HPDE6-E6E7 (cell line): ENCODE measurements around the gene PHACTR1.
"Not testable (repeated sequence)": the region's sequence is repeated elsewhere in the genome, so short reads cannot be mapped to it uniquely, and the experiment has no call there.

Experiments
- DNase-seq: peaks from one replicate; pipeline ENCODE4 v3.0.0; 2011; ENCODE audit warnings: missing footprints; ENCODE audit errors: extremely low spot score

PHACTR1 gene

DNA sequence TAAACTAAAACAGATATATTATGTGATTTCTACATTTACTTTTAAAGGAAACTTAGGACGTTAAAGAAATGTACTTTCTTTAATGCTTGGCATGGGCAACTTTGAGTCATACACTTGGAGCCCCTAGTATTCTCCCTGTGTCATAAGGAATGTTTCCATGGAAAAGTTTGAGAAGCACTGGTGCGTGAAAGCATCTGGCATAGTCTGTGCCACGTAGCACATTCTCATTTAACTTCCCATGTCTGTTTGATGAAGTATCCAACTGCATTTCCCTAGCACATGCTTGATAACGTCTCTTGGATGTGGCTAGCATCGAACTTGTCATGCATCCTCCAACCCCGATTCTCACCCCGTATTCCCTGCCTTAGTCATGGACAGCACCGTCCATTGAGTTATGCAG lies 439.8 kb downstream of the PHACTR1 start:
- DNase-seq, result no peak

DNA sequence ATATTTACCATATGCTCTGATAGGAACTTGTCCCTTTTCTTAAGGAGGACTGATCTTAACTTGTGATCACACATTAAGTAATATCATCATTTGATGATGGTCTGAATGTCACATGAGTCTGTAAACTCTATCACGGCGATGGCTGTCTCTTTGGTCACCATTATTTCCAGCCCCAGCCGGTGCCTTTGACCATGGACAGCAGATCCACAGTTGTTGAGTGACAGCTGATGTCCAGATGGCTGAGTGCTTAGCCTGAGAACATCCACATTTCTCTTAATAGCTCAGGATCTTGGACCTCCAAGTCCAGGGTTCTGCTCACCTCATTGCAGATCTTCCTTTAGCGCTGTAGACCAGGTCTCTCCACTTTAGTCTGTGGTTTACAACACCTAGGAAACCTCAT lies 440.7 kb downstream of the PHACTR1 start:
- DNase-seq, result no peak

DNA sequence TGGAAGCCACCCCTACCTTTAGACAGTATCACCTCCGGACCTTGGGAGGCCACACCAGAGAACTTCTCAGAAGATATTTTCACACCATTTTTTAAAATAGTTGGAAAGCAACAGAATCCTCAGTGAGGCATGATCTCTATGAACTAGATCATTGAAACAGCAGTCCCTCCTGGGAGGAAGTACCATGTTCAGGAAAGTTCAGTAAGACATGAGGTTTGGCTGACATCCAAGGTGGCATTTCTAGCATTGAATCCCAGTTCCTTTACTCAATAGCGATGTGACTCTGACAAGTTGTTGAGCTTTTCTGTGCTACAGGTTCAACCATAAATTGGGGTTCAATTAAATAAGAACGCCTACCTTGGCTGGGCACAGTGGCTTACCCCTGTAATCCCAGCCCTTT lies 442.7 kb downstream of the PHACTR1 start:
- no peak for DNase-seq

DNA sequence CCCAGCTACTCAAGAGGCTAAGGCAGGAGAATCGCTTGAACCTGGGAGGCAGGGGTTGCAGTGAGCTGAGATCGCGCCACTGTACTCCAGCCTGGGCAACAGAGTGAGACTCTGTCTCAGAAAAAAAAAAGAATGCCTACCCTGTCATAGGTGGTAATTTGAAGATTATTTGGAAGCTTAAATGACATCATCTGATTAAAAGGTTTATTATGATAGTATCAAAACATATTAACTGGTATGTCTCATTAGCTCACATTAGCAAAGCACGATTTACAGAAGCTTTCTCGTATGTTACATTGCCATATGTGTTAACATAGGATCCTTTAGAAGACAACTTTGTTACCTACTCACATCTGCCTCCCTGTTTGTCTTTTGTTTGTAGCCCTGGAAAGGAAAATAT lies 443.3 kb downstream of the PHACTR1 start:
- DNase-seq, result not testable (repeated sequence)

DNA sequence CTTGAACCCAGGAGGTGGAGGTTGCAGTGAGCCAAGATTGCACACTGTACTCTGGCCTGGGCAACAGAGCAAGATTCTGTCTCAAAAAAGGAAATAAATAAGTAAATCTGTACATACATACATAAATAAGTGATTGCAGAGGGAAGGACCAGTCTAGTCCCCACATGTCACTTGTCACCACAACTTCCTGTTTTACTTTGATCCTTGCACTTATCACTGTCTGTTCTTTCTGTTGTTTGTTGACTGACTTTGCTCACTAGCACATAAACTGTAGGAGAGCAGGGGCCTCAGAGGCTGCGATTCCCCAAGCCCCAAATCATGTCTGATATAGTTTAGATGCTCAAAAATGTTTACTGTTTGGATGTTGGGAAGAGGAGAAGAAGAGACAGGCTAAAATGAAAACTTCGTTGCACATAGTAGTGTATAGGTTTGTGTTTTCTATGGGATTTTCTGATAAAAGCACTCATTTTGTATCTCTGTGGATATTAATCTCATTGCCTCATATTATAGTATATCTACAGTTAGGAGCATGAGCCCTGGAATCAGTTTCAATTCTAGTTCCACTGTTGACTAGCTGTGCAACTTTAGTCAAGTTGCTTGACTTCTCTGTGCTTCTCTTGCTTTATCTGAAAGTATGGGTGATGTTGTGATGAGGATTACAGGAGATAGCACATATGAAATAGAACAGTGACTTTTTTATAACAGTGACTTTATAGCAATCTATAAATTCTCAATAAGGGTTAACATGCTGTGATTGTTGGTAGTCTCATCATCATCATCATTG lies 446.8 kb downstream of the PHACTR1 start:
- no peak for DNase-seq

DNA sequence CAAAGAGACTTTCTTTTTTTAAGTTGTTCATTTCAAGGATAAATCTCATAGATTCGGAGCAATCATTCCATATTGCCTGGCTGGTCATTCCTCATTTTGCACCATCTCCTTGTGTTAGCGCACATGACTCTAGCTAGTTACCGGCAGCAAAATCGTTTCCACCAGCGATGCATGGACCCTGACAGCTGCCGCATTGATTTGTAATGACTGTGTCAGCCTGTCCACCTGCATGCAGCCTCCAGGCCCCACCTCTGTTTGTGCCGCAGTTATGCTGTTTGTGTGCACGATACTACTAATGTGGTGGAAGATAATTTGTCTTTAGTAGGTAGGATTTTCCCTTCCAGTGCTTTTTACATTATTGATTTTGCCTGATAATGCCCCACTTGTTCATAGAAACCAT lies 447.7 kb downstream of the PHACTR1 start:
- DNase-seq, result no peak

DNA sequence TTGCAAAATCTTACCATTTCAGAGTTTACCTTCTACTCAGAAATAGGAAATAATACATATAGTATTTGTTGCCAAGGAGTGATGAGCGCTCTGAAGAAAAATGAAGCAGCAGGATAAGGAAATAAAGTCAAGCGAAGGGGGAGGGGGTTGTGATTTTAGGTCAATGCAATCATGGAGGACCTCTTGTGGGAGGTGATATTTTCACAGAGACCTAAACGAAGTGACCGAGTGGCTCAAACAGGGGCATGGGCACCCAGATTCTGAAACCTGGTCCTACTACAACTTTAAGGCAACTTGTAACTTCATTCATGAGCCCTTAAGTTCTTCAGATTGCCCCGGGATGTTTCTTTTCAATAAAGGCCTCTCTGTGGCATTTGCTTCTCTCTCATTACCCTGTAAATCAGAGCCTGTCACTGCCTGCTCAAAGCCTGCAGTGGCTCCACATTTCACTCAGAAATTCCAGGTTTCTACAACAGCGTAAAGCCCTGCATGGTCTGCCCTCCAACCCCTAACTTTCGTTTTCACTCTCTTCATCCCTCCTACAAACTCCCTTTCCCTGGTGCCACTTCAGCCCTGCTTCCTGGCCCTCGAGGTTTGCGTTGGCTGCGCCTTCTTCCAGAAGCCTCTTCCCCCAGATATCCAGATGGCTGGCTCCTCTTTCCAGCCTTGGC lies 449.1 kb downstream of the PHACTR1 start:
- DNase-seq, result no peak

DNA sequence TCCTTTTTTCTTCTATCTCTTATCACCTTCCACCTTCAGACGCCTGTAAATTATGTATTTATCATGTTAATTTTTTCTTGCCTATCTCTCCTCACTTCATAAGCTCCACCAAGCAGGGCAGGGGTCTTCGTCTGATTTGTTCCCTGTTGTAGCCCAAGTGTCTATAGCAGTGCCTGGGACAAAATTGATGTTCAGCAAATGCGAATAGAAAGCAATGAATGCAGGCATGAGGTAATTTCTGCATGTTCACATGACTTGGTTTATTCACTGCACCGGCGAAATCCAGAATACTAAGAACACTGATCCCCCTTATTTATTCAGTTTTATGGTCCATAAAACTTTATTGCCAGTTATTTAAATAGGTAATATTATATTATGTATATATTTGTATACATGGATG lies 449.7 kb downstream of the PHACTR1 start:
- no peak for DNase-seq

DNA sequence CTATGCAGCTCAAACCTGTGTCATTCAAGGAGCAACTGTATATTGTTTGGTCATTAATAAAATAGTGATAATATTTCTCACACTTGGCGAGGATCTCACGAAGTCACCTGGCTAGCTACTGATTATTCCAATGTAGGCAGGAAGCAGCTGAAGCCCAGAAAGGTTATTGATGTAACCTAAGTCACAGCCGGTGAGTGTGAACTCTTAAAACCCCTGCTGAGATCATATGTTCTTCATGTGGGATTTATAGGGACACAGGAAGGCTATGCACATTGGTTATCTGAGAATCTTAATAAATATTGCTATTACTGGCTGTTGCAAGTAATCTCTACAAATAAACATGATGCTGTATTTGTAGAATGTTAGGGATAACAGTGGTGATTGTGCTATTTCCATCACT lies 450.3 kb downstream of the PHACTR1 start:
- no peak for DNase-seq

DNA sequence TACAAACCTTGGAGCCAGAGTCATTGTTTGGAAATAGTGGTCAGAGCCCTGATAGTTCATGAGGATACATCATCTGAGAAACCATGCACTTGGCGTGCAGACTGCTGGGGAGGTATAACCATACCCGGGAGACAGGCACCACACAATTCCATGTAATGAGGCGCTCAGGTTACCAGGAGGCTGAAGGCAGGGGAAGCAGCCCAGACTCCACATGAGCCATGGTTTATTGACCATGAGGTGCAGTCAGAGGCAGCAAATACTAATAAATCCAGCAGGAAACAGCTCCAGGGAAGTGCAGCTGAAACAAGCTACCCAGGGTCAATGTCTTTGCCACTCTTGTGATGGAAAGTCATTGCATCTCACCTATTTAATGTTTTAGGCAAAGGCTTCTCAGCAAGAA lies 455.7 kb downstream of the PHACTR1 start:
- DNase-seq, result no peak

DNA sequence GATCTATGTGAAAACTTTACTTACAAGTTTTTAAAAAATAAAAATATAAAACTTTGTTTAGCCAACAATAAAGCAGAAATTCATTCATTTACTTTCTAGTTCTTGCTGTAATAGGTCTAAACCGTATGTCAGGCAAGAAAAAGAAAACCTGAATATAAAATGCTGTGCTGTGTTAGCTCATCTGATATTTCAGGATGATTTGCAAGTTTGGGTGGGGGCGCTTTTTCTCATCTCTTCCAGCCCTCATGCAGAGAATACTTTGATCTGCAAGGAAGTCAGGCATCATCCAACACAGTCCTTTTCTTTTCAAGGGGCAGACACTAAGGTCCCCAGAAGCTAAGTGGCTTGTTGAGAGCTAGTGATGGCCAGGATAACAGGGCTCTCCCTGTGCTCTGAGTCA lies 458.5 kb downstream of the PHACTR1 start:
- no peak for DNase-seq

DNA sequence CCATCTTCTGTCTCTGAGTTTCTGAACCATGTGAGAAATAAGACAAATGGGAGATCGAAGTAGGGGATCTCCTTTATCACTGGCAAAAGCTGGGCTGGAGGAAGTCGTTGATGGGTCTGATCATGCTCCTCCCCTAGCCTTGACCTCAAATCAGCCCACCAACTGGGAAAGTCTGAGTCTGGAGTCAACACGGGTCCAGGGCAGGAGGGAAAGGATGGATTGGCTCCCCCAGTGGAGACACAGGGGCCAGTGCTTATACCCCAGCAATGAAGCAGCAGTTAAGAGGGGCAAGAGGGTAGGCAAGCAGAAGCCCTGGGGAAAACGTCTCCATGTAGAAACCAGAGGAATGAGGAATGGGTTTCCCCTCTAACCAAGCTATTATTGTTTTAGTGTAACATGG lies 459.2 kb downstream of the PHACTR1 start:
- DNase-seq, result no peak

DNA sequence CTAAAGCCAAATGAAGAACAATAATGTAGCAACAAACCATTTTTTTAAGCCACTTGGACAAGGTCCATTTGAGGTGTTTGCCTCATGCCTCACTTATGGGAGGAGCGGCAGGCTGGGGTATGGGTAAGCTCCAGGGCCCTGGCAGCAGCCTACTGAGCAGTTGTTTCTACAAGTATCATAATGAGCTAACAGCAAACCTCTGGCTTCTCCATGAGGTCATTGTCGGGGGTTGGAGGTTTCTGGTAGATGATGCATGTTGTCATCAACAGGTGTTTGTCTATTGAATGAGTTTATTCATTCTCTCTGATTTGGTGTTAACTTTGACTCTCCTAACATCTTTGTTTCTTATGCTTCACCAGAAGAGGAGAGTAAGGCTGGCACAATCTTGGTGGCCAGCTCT lies 461.1 kb downstream of the PHACTR1 start:
- no peak for DNase-seq

DNA sequence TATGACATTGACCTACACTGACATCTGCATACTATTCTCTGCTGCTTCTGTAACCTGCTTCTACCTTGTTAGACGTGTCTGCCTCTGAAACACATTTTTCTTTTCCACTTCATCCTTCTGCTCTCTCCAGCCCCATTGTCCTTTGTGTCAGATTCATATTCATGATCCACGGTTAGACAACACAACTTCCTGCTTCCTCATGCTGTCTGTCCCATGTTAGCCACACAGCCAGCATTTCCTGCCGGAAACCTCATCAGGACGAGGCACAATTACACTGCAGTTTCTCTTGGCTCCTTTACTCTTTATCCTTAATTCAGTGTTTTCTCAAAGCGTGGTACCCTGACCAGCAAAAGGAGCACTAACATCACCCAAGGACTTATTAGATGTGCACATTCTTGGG lies 461.5 kb downstream of the PHACTR1 start:
- no peak for DNase-seq

DNA sequence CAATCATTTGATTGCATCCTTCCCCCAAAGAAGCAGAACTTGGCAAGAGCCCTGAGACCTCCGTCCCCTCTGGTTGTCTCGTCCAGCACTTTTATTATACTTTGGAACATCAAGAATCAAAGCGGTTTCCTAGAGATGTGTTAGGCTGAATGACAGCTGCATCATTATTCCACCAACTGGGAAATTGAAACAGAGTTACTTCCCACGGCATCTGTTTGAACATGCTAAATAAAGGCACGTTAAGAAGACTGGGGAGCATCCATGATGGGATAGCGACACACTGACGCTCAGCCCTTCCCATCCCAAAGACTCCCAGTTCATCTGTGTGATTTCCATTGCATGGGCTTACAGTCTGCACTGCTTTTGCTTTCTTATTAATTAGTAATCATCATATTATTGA lies 464.0 kb downstream of the PHACTR1 start:
- no peak for DNase-seq

DNA sequence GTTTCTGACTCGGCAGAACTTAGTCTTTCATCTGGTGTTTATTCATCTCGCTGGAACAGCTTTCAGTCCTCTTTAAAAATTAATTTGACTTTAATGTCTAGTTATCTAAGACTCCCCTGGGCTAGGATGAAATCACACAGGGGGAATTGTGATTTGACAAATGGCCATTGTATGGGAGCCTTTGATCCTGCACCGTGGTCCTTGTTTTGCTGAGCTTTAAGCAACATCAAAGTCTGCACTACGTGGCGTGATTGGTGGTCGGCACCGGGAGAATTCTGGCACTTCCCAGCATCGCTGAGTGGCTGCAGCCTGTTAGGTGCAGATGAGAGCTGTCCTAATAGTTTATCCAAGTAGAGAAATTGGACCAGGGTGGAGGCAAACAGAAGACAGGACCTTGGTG lies 464.8 kb downstream of the PHACTR1 start:
- DNase-seq, result no peak

DNA sequence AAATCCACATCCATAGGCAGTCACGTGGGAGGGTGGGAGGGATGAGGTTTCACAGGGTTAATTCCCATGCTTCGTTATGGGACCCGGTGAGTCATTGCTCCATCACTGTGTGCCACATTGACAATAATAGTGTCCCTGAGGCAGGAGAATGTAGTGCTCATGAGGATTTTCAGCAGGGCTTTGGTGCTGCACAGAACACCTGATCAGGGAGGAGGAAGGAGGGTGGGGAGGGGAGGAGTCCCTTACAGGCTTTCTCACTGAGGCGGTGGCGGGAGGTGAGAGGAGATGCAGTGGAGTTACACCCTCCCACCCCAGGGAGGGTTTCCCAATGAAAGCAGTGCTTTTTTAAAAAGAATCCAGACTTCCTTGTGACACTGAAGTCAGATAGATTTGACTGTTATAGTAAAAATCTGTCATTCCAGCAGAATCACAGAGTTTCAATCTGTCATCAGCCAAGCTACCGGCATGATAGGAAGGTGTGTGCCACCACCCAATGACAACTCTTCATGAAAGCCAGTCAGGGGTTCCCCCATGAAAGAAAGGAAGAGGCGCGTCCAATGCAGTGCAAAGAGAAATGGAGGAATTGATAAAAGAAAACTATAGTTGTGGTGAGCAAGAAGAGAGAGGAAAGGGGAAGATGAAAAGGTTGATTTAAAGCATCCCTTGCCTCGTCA lies 467.0 kb downstream of the PHACTR1 start:
- no peak for DNase-seq

DNA sequence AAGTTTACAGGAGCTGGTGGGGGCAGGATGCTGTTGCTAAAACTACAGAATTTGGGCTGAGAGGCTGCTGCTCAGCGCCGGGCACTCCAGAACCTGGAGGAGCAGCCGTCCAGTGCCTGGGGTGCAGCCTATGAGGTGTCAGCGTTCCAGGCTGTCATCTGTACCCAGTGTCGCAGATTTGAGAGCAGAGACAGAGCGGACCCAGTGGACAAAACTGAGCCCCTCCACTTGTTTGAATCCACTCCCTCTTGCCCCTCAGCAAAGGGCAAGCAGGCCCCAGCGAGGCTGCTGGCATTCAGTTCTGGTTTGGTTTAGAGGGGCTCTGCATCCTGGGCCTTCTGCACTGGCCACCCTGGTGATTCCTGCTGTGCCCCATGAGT lies 467.5 kb downstream of the PHACTR1 start:
- DNase-seq, result no peak

DNA sequence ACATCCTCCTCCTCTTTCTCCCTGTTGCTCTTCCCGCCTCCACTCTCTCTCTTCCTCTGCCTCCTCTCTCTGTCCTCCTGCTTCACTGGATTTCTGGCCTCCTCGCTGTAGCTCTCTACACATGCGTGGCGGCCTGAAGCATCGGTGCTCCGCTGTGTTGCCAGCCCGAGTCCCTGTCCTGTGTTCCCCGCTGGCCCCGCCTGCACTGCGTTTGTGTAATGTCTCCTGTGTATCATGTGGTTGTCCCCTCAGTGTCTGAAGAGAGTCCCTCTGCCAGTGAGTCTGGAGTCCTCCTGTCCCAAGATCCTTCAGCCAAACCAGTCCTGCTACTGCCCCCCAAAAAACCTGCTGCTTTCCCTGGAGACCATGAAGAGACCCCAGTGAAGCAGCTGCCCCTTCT lies 468.0 kb downstream of the PHACTR1 start:
- no peak for DNase-seq

DNA sequence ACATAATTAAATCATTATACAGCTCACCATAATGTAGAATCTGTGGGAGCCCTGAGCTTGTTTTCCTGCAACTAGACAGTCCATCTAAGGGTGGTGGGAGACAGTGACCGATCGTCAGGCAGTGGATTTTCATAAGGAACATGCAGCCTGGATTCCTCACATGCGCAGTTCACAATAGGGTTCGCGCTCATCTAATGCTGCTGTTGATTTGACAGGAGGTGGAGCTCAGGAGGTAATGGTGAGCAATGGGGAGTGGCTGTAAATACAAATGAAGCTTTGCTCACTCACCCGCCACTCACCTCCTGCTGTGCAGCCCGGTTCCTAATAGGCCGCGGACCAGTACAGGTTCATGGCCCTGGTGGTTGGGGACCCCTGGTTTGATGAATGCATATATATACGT lies 470.3 kb downstream of the PHACTR1 start:
- no peak for DNase-seq

DNA sequence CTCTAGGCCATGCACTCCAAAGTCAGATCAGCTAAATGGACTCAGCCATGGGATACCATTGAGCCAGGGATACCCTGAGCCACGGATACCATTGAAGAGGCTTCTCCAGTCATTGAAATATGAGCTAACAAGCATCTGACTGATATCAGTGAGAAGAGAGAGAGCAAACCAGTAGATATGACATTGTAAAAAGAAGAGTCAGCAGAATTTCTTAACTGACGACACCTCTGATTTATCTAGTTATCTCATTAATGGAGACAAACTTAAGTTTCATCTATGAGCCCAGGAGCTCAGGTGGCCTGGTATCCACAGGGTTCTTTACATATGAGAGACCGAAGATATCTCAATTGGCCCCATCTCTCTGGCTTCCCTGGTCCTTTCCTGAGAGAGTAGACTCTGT lies 471.1 kb downstream of the PHACTR1 start:
- DNase-seq, result no peak

DNA sequence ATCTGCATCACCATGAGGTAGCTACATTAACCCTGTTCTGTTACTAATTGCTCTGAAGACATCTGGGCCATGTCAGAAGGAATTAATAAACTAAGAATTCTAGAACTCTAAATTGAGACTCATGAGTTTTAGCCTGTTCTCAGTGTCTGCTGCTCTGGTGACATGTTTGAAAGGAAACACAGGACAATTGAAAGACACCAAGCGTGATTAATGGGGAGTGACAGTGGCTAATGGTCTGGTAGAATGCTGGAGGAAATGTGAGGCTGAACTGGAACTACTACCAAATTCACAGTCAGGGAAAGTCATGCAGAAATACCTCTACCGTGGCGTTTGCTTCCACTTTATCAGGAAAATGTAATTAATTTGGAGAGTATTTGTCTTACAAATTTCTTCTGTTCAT lies 471.7 kb downstream of the PHACTR1 start:
- DNase-seq, result no peak

DNA sequence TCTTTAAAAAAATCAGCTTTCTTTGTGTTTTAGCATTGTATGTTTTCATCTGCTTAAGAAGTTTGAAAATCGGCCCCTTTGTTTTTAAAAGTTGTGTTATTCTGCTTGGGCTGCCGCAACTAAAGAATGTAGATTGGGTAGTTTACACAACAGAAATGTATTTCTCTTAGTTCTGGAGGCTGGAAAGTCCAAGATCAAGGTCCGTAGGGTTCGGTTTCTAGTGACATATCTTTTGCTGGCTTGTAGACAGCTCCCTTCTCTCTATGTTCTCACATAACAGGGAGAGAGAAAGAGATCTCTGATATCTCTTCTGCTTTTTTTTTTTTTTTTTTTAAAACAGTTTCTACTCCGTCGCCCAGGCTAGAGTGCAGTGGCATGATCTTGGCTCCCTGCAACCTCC lies 473.1 kb downstream of the PHACTR1 start:
- no peak for DNase-seq
